ENCODE data around the gene GLOD5. TPM values are rescaled to one million over a fixed set of nuclear protein-coding genes. Genes with fewer than 3 reads are reported as not detected.

GLOD5 gene
- polyA plus RNA-seq, 1 donor from 2014 or later, result not detected

- Histone ChIP-seq H3K4me3 (ENCODE audit: low read length) (peak overlapping the region; percentile 69), H4K20me1 (ENCODE audit: insufficient read depth) (no peaks in the 10 kb centered on the region), H3F3A (ENCODE audit: insufficient read depth, low read length, poor library complexity, severe bottlenecking) (no peaks in the 10 kb centered on the region), H3K27ac (ENCODE audit: low read length) (no peak overlapping the region), H3K36me3 (ENCODE audit: insufficient read depth, low read length) (no peaks in the 10 kb centered on the region), H3K9me2 (ENCODE audit: insufficient read depth, low read length) (no peaks in the 10 kb centered on the region), H3K27me3 (ENCODE audit: insufficient read depth, low read depth, low read length) (no peaks in the 10 kb centered on the region), H2AFZ (ENCODE audit: low read depth, low read length) (no peak overlapping the region), H3K4me2 (ENCODE audit: low read length) (peak overlapping the region; percentile 48), H3K9ac (ENCODE audit: low read length) (peak overlapping the region; percentile 53), H3K9me3 (ENCODE audit: low read length) (no peaks in the 10 kb centered on the region), H3K79me2 (replicated peaks; ENCODE audit: insufficient read depth, low read length) (peaks cover 11% of the 10 kb centered on the region)
- TF ChIP-seq SMC3 (conservative IDR thresholded peaks at IDR 0.05; ENCODE audit: poor library complexity) (no peak), POLR2AphosphoS5 (IDR thresholded peaks at IDR 0.05) (no peak), EZH2 (IDR thresholded peaks at IDR 0.05; ENCODE audit: borderline replicate concordance, insufficient read depth, low read length, poor library complexity, severe bottlenecking) (no peak), REST (IDR thresholded peaks at IDR 0.05; ENCODE audit: borderline replicate concordance) (no peak), MXI1 (conservative IDR thresholded peaks at IDR 0.05; ENCODE audit: poor library complexity, severe bottlenecking) (no peak), EP300 (conservative IDR thresholded peaks at IDR 0.05; ENCODE audit: poor library complexity, severe bottlenecking) (no peak), RAD21 (conservative IDR thresholded peaks at IDR 0.05) (no peak), TAF1 (IDR thresholded peaks at IDR 0.05; ENCODE audit: low read depth) (no peak), CTCF (IDR thresholded peaks at IDR 0.05; ENCODE audit: poor library complexity, severe bottlenecking) (no peak)
Observed at GRCh38 chrX:48736303-48736702, 25.2 kb upstream of the GLOD5 start.

- H4K20me1 ChIP-seq (ENCODE audit: insufficient read depth), result no peaks in the 10 kb centered on the region
- H3F3A ChIP-seq (ENCODE audit: insufficient read depth, low read length, poor library complexity, severe bottlenecking), result no peaks in the 10 kb centered on the region
- no peaks in the 10 kb centered on the region for H3K9me2 ChIP-seq (ENCODE audit: insufficient read depth, low read length)
- H3K36me3 ChIP-seq (ENCODE audit: insufficient read depth, low read length), result no peaks in the 10 kb centered on the region
- no peak overlapping the region for H2AFZ ChIP-seq (ENCODE audit: low read depth, low read length)
- TF ChIP-seq EP300 (conservative IDR thresholded peaks at IDR 0.05; ENCODE audit: poor library complexity, severe bottlenecking) (no peak), MXI1 (conservative IDR thresholded peaks at IDR 0.05; ENCODE audit: poor library complexity, severe bottlenecking) (no peak), SMC3 (conservative IDR thresholded peaks at IDR 0.05; ENCODE audit: poor library complexity) (no peak), REST (IDR thresholded peaks at IDR 0.05; ENCODE audit: borderline replicate concordance) (no peak), POLR2AphosphoS5 (IDR thresholded peaks at IDR 0.05) (no peak), CTCF (IDR thresholded peaks at IDR 0.05; ENCODE audit: poor library complexity, severe bottlenecking) (no peak)
- H3K4me2 ChIP-seq (ENCODE audit: low read length), result peak overlapping the region; percentile 48
- H3K9me3 ChIP-seq (ENCODE audit: low read length), result no peaks in the 10 kb centered on the region
- H3K9ac ChIP-seq (ENCODE audit: low read length), result peak overlapping the region; percentile 53
- peak overlapping the region; percentile 69 for H3K4me3 ChIP-seq (ENCODE audit: low read length)
- no peaks in the 10 kb centered on the region for H3K27me3 ChIP-seq (ENCODE audit: insufficient read depth, low read depth, low read length)
- H3K27ac ChIP-seq (ENCODE audit: low read length), result peak overlapping the region; percentile 12
- H3K79me2 ChIP-seq (replicated peaks; ENCODE audit: insufficient read depth, low read length), result peaks cover 11% of the 10 kb centered on the region
Observed at GRCh38 chrX:48736878-48737212, 24.7 kb upstream of the GLOD5 start.

All from neural cell (in vitro differentiated cells).